Measurements from ENCODE around the gene TNRC6C. TPM values are rescaled to one million over a fixed set of nuclear protein-coding genes. Genes with fewer than 3 reads are reported as not detected.
"Not testable (repeated sequence)": the region's sequence is repeated elsewhere in the genome, so short reads cannot be mapped to it uniquely, and the experiment has no call there.

The TNRC6C gene
- total RNA-seq, 1 donor = 6.2 TPM

- Histone ChIP-seq H3K79me2 (ENCODE audit: insufficient read depth, low read length) (peaks cover 7% of the 10 kb centered on the region), H2AFZ (ENCODE audit: low read length) (no peak overlapping the region), H3K4me2 (ENCODE audit: insufficient read depth, low read length) (no peak overlapping the region), H3K4me1 (ENCODE audit: insufficient read depth, low read length) (no peaks in the 10 kb centered on the region), H3K27ac (ENCODE audit: low read depth, low read length) (no peak overlapping the region), H3K9me3 (ENCODE audit: low read depth, low read length) (no peaks in the 10 kb centered on the region), H3K27me3 (ENCODE audit: insufficient read depth, low read length) (peaks cover 6% of the 10 kb centered on the region), H4K20me1 (ENCODE audit: insufficient read depth, low read length) (peaks cover 23% of the 10 kb centered on the region), H3K36me3 (ENCODE audit: insufficient read depth, low read length) (no peaks in the 10 kb centered on the region), H3K4me3 (ENCODE audit: insufficient read depth, low read length) (no peak overlapping the region)
- DNase-seq (ENCODE audit: insufficient read length, low spot score, missing footprints) = no peak
- TF ChIP-seq CTCF (IDR thresholded peaks at IDR 0.05; ENCODE audit: extremely low read depth, low read depth, low read length) = no peak
These were observed 15.4 kb downstream of the TNRC6C start for GRCh38 chr17:77973953-77974352.

GRCh38 chr17:77974396-77974795 lies 15.9 kb downstream of the TNRC6C start:
- Histone ChIP-seq H3K27me3 (ENCODE audit: insufficient read depth, low read length) (peaks cover 6% of the 10 kb centered on the region), H4K20me1 (ENCODE audit: insufficient read depth, low read length) (peaks cover 22% of the 10 kb centered on the region), H3K4me1 (ENCODE audit: insufficient read depth, low read length) (no peaks in the 10 kb centered on the region), H3K79me2 (ENCODE audit: insufficient read depth, low read length) (peaks cover 7% of the 10 kb centered on the region), H3K4me2 (ENCODE audit: insufficient read depth, low read length) (no peak overlapping the region), H3K27ac (ENCODE audit: low read depth, low read length) (no peak overlapping the region), H2AFZ (ENCODE audit: low read length) (no peak overlapping the region), H3K36me3 (ENCODE audit: insufficient read depth, low read length) (no peaks in the 10 kb centered on the region), H3K4me3 (ENCODE audit: insufficient read depth, low read length) (no peak overlapping the region), H3K9me3 (ENCODE audit: low read depth, low read length) (no peaks in the 10 kb centered on the region)
- TF ChIP-seq CTCF (IDR thresholded peaks at IDR 0.05; ENCODE audit: extremely low read depth, low read depth, low read length) = no peak
- no peak for DNase-seq (ENCODE audit: insufficient read length, low spot score, missing footprints)

GRCh38 chr17:77982430-77982829 lies 23.9 kb downstream of the TNRC6C start:
- H3K27me3 ChIP-seq (ENCODE audit: insufficient read depth, low read length); H3K9me3 ChIP-seq (ENCODE audit: low read depth, low read length); H3K27ac ChIP-seq (ENCODE audit: low read depth, low read length): not testable (repeated sequence)

GRCh38 chr17:77990301-77990700 lies 31.8 kb downstream of the TNRC6C start:
- no peak overlapping the region for H3K4me3 ChIP-seq (ENCODE audit: insufficient read depth, low read length)
- H3K9me3 ChIP-seq (ENCODE audit: low read depth, low read length) = no peaks in the 10 kb centered on the region
- no peak for TF ChIP-seq CTCF (IDR thresholded peaks at IDR 0.05; ENCODE audit: extremely low read depth, low read depth, low read length)
- no peak overlapping the region for H2AFZ ChIP-seq (ENCODE audit: low read length)
- H3K36me3 ChIP-seq (ENCODE audit: insufficient read depth, low read length) = no peaks in the 10 kb centered on the region
- no peaks in the 10 kb centered on the region for H3K4me1 ChIP-seq (ENCODE audit: insufficient read depth, low read length)
- peaks cover 2% of the 10 kb centered on the region for H3K79me2 ChIP-seq (ENCODE audit: insufficient read depth, low read length)
- H4K20me1 ChIP-seq (ENCODE audit: insufficient read depth, low read length) = peaks cover 6% of the 10 kb centered on the region
- no peak overlapping the region for H3K4me2 ChIP-seq (ENCODE audit: insufficient read depth, low read length)
- no peaks in the 10 kb centered on the region for H3K27me3 ChIP-seq (ENCODE audit: insufficient read depth, low read length)
- DNase-seq (ENCODE audit: insufficient read length, low spot score, missing footprints) = no peak
- no peak overlapping the region for H3K27ac ChIP-seq (ENCODE audit: low read depth, low read length)

More at GRCh38 chr17:77982430-77982829, 23.9 kb downstream of the TNRC6C start:
- not testable (repeated sequence) for H3K36me3 ChIP-seq (ENCODE audit: insufficient read depth, low read length); H3K4me1 ChIP-seq (ENCODE audit: insufficient read depth, low read length); H3K4me3 ChIP-seq (ENCODE audit: insufficient read depth, low read length); DNase-seq (ENCODE audit: insufficient read length, low spot score, missing footprints); H3K79me2 ChIP-seq (ENCODE audit: insufficient read depth, low read length); H3K4me2 ChIP-seq (ENCODE audit: insufficient read depth, low read length); H2AFZ ChIP-seq (ENCODE audit: low read length)
- peaks cover 13% of the 10 kb centered on the region for H4K20me1 ChIP-seq (ENCODE audit: insufficient read depth, low read length)

- H3K79me2 ChIP-seq (ENCODE audit: insufficient read depth, low read length) = not testable (repeated sequence)
These were observed 35.2 kb downstream of the TNRC6C start for GRCh38 chr17:77993735-77994134.

More at GRCh38 chr17:77993735-77994134, 35.2 kb downstream of the TNRC6C start:
- H3K27me3 ChIP-seq (ENCODE audit: insufficient read depth, low read length); DNase-seq (ENCODE audit: insufficient read length, low spot score, missing footprints); H3K4me1 ChIP-seq (ENCODE audit: insufficient read depth, low read length); H3K36me3 ChIP-seq (ENCODE audit: insufficient read depth, low read length); H3K4me3 ChIP-seq (ENCODE audit: insufficient read depth, low read length); H3K4me2 ChIP-seq (ENCODE audit: insufficient read depth, low read length); H3K9me3 ChIP-seq (ENCODE audit: low read depth, low read length); H2AFZ ChIP-seq (ENCODE audit: low read length); H4K20me1 ChIP-seq (ENCODE audit: insufficient read depth, low read length); H3K27ac ChIP-seq (ENCODE audit: low read depth, low read length): not testable (repeated sequence)

Data from osteoblast (primary cell).